Spleen (tissue), 11 donors: Measurements from ENCODE around the gene SPIRE1. TPM values are rescaled to one million over a fixed set of nuclear protein-coding genes. Genes with fewer than 3 reads are reported as not detected.
"Not testable (repeated sequence)": the region's sequence is repeated elsewhere in the genome, so short reads cannot be mapped to it uniquely, and the experiment has no call there.

Experiments used
- DNase-seq: peaks from one replicate; pipeline ENCODE4 v3.0.0-alpha.2; 2020
- H3K27ac ChIP-seq, 8 donors: fragments of 200-600 bp; sonication (generic) in 7 of 8; 1 replicate in 4 of 8; 2 replicates in 4 of 8; pipeline versions ENCODE4 v1.5.0 to v1.8.0; 2016 to 2021; ENCODE audit warnings: inconsistent platforms in 4 of 8, mild to moderate bottlenecking in 4 of 8, moderate library complexity in 1 of 8
- H3K27me3 ChIP-seq, 7 donors: fragments of 200-600 bp; sonication (generic) in 6 of 7; replicated peaks in 1 of 7; 1 replicate in 4 of 7; 2 replicates in 3 of 7; pipeline versions ENCODE4 v1.5.0 to v1.8.0; 2016 to 2021; ENCODE audit warnings: inconsistent platforms in 3 of 7, mild to moderate bottlenecking in 1 of 7
- H3K36me3 ChIP-seq, 6 donors: fragments of 200-600 bp; sonication (generic) in 5 of 6; 1 replicate in 4 of 6; 2 replicates in 2 of 6; pipeline versions ENCODE4 v1.5.0 to v1.8.0; 2016 to 2021; ENCODE audit warnings: inconsistent platforms in 2 of 6
- H3K4me1 ChIP-seq, 6 donors: fragments of 200-600 bp; sonication (generic) in 5 of 6; 1 replicate in 3 of 6; 2 replicates in 3 of 6; pipeline versions ENCODE4 v1.5.0 to v1.8.0; 2016 to 2021; ENCODE audit warnings: inconsistent platforms in 3 of 6
- H3K4me3 ChIP-seq, 8 donors: fragments of 200-600 bp; sonication (generic) in 7 of 8; 1 replicate in 4 of 8; 2 replicates in 4 of 8; pipeline versions ENCODE4 v1.5.0 to v1.8.0; 2016 to 2021; ENCODE audit warnings: inconsistent platforms in 4 of 8, mild to moderate bottlenecking in 4 of 8, moderate library complexity in 2 of 8
- H3K9me3 ChIP-seq, 8 donors: fragments of 200-600 bp; sonication (generic) in 7 of 8; 1 replicate in 4 of 8; 2 replicates in 4 of 8; pipeline versions ENCODE4 v1.5.0 to v1.8.0; 2016 to 2021; ENCODE audit warnings: inconsistent platforms in 4 of 8
- POLR2A ChIP-seq, 3 donors: fragments of 450-650 bp; IDR thresholded peaks; one replicate each; pipeline ENCODE4 v1.5.1; 2017; ENCODE audit warnings: antibody characterized with exemption in 3 of 3, mild to moderate bottlenecking in 1 of 3
- POLR2AphosphoS5 ChIP-seq, 3 donors: sonication (generic); formaldehyde crosslinking; IDR thresholded peaks; one replicate each; pipeline ENCODE4 v1.5.1; 2017; ENCODE audit warnings: antibody characterized with exemption in 3 of 3
- WGBS, 5 donors: extraction: QIAGEN DNeasy Blood & Tissue Kit in 3 of 5; methylation state at CpG; one replicate each; pipeline versions ENCODE4 v1.1.5 to v1.1.7; 2013 to 2018; 5-methylcytosine and 5-hydroxymethylcytosine counted together
- intact Hi-C: fragments of 100-400 bp; cut with DNase I; formaldehyde crosslinking; loops from one replicate; pipeline ENCODE4 v1.15.0; 2023; ENCODE audit warnings: low total_unique reads
- polyA plus RNA-seq, 3 donors: library from polyadenylated mRNA; stranded (reverse); fragments of 200-250 nt; gene quantifications; one replicate each; pipeline ENCODE4 v1.2.1, GENCODE V29; 2013
- total RNA-seq, 7 donors: library from RNA; depleted of rRNA in 3 of 7; stranded (reverse); fragments of >200 nt in 3 of 7; fragmentation: NEBNext Ultra II Directional in 4 of 7; extraction: Animal tissue kit (Norgen Biotek cat#: 25700) in 4 of 7; gene quantifications; one replicate each; pipeline versions ENCODE4 v1.1.0 to v1.2.1, GENCODE V29; 2016 to 2021
- TF ChIP-seq, protein P1 (sequence below), 11 experiments: fragments of 200-600 bp in 7 of 11; fragments of 450-650 bp in 4 of 11; sonication (generic) in 4 of 11; IDR thresholded peaks in 8 of 11; conservative IDR thresholded peaks in 3 of 11; 1 replicate in 7 of 11; 2 replicates in 4 of 11; pipeline versions ENCODE4 v1.4.0 to v1.8.0; 2016 to 2021; ENCODE audit warnings: antibody characterized with exemption in 11 of 11, inconsistent platforms in 4 of 11, mild to moderate bottlenecking in 1 of 11
- donor health status: healthy with polysubstance abuse.
- donor health status: DM: no; HTN: no; CAD: no; lungs with moderate emphysema.
- donor health status: DM: no; HTN: no; CAD: no.
- donor health status: Bipolar disorder and iron deficiency.
- donor health status: healthy.
- donor health status: DM: no; HTN: no; CAD: no.
- donor health status: DM: yes; HTN: yes; CAD: no.

Gene SPIRE1
- total and polyA plus RNA-seq, 10 donors = 1.4 to 19.4 (median 11.1) TPM

DNA sequence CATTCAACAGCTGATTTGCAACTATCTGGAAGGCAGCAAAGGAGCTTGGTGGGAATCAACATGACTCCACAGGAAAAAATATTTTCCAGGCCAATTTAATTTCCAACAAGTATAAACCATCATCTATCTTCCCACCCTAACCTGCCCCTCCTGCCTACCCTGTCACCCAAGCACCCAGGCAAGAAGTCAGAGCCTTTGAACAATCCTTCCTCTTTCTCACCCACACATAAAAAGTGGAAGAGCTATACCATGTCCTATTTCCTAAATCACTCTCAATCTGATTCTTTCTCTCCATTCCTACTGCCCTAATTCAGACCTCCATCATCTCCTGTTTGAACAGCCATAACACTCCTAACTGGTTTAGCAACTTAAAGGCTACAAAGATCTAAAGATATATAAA lies 12.7 kb downstream of the SPIRE1 start:
- Histone ChIP-seq H3K27me3 (no peaks in the 10 kb centered on the region), H3K9me3 (no peaks in the 10 kb centered on the region), H3K36me3 (no peaks in the 10 kb centered on the region), H3K4me3 (no peak overlapping the region), H3K27ac (no peak overlapping the region), H3K4me1 (no peaks in the 10 kb centered on the region)
- no peak for DNase-seq
- intact Hi-C loops = no loop called here
- TF ChIP-seq POLR2A (IDR thresholded peaks at IDR 0.05) (no peak), POLR2AphosphoS5 (IDR thresholded peaks at IDR 0.05) (no peak)
- TF ChIP-seq, protein P1, sequence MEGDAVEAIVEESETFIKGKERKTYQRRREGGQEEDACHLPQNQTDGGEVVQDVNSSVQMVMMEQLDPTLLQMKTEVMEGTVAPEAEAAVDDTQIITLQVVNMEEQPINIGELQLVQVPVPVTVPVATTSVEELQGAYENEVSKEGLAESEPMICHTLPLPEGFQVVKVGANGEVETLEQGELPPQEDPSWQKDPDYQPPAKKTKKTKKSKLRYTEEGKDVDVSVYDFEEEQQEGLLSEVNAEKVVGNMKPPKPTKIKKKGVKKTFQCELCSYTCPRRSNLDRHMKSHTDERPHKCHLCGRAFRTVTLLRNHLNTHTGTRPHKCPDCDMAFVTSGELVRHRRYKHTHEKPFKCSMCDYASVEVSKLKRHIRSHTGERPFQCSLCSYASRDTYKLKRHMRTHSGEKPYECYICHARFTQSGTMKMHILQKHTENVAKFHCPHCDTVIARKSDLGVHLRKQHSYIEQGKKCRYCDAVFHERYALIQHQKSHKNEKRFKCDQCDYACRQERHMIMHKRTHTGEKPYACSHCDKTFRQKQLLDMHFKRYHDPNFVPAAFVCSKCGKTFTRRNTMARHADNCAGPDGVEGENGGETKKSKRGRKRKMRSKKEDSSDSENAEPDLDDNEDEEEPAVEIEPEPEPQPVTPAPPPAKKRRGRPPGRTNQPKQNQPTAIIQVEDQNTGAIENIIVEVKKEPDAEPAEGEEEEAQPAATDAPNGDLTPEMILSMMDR (IDR thresholded peaks at IDR 0.05 in 8 of 11, conservative IDR thresholded peaks at IDR 0.05 in 3 of 11) = no peak

DNA sequence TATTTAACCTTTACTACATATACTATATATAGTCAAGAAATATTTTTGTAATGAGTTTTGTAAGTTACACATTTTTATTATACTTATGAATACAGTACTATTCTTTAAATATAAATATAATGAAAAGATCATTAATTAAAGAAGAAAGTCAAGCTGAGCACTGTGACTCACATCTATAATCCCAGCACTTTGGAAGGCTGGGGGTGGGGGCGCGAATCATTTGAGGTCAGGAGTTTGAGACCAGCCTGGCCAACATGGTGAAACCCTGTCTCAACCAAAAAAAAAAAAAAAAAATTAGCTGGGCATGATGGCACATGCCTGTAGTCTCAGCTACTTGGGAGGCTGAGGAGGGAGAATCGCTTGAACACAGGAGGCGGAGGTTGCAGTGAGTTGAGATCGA lies 14.2 kb downstream of the SPIRE1 start:
- H3K4me1 ChIP-seq, H3K27ac ChIP-seq, H3K9me3 ChIP-seq, H3K27me3 ChIP-seq, H3K4me3 ChIP-seq, intact Hi-C loops, DNase-seq, H3K36me3 ChIP-seq: not testable (repeated sequence)
- 90 to 96% (median 94%) methylated on average over 5 of the region's 5 CpGs for WGBS, 5 donors

DNA sequence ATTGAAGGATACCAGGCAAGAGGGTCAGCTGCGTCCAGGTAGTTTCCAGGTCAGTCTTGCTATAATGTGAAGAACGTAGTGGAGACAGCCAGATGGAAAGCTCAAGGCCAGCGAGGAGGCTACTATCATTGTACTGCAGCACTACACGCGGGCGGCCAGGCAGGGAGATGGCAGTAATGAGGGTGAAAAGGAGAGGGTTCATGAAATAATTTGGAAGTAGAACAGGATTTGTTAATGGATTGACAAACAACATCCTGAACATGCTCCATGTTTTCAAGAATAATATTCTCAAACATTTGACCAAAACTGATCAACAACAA lies 17.1 kb downstream of the SPIRE1 start:
- Histone ChIP-seq H3K9me3 (no peaks in the 10 kb centered on the region), H3K27me3 (no peaks in the 10 kb centered on the region), H3K27ac (no peak overlapping the region), H3K4me3 (no peak overlapping the region), H3K4me1 (no peaks in the 10 kb centered on the region), H3K36me3 (no peaks in the 10 kb centered on the region)
- 82 to 90% (median 88%) methylated on average over 6 of the region's 6 CpGs for WGBS, 5 donors
- intact Hi-C loops = no loop called here
- no peak for DNase-seq
- TF ChIP-seq POLR2AphosphoS5 (IDR thresholded peaks at IDR 0.05) (no peak), POLR2A (IDR thresholded peaks at IDR 0.05) (no peak)
- TF ChIP-seq, protein P1 (IDR thresholded peaks at IDR 0.05 in 8 of 11, conservative IDR thresholded peaks at IDR 0.05 in 3 of 11) = no peak

DNA sequence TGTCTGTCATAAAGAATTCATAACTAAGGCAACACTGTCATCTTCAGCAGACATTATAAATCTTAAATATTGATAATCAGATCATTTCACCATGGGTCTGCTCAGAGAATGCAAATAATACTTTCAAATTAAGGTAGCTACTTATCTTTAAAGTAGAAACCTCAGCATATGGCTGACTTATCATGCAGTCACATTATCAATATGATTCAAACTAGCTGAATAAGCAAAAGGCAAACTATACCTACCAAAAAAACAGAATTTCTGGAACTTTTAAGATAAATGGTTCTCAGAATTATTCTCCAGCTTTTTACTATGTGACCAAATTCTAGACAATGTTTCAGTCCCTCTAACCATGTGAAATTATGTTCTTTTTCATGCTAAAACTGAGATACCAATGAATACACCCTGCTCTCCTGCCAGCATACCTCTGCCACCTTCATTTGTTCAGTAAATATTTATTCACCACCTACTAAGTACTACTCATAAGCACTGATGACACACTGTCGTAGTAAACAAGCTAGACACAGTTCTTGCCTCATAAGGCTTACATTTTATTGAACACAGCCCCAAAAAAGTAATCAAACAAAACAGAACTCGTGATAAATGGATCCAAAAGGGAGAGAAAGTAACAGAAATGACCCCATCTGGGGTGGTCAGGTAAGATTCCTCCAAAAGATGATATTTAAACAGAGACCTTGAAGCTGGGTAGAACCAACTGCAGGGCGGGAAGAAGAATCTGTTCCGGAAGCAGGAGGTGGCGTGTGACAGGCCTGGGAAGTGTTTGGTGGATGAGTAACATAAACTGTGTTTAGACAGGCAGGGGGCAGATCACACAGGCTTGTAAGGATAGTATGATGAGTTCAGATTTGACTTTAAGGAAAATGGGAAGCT lies 17.7 kb downstream of the SPIRE1 start:
- intact Hi-C loops = no loop called here
- no peaks in the 10 kb centered on the region for H3K27me3 ChIP-seq
- no peaks in the 10 kb centered on the region for H3K36me3 ChIP-seq
- no peak for DNase-seq
- H3K4me1 ChIP-seq = no peaks in the 10 kb centered on the region
- TF ChIP-seq, protein P1 (IDR thresholded peaks at IDR 0.05 in 8 of 11, conservative IDR thresholded peaks at IDR 0.05 in 3 of 11) = no peak
- TF ChIP-seq POLR2A (IDR thresholded peaks at IDR 0.05) = no peak
- no peak for TF ChIP-seq POLR2AphosphoS5 (IDR thresholded peaks at IDR 0.05)
- no peaks in the 10 kb centered on the region for H3K9me3 ChIP-seq
- 62 to 91% (median 76%) methylated on average over 5 of the region's 5 CpGs for WGBS, 5 donors
- H3K4me3 ChIP-seq = no peak overlapping the region
- H3K27ac ChIP-seq = no peak overlapping the region
